WTC11 (cell line): ENCODE measurements around the gene STUM. TPM values are rescaled to one million over a fixed set of nuclear protein-coding genes. Genes with fewer than 3 reads are reported as not detected.

Experiments used
- ATAC-seq: fragments of 200-7000 bp; cut with Tn5 transposase; 2 replicates; pipeline ENCODE4 v1.10.0; 2021; ENCODE audit warnings: mild to moderate bottlenecking, moderate library complexity
- CTCF ChIA-PET: fragments of 300-600 bp; sonication (Branson Sonifier 250); formaldehyde crosslinking; loops from one replicate; lab custom pipeline; 2021; ENCODE audit warnings: antibody characterized with exemption; lab: Charles Lee
- POLR2A ChIA-PET: fragments of 350-600 bp; sonication (Branson Sonifier 250); formaldehyde crosslinking; loops from one replicate; lab custom pipeline; 2021; ENCODE audit warnings: antibody characterized with exemption; lab: Charles Lee
- DNase-seq: peaks from one replicate; pipeline ENCODE4 v3.0.0; 2021; ENCODE audit warnings: low spot score
- H3K27ac Mint-ChIP-seq: 2 replicates; pipeline ENCODE4 v1.8.0; 2021; ENCODE audit warnings: mixed read lengths
- H3K27me3 Mint-ChIP-seq: 2 replicates; pipeline ENCODE4 v1.8.0; 2021; ENCODE audit warnings: low read depth, mild to moderate bottlenecking, moderate library complexity, mixed read lengths
- H3K36me3 Mint-ChIP-seq: 2 replicates; pipeline ENCODE4 v1.8.0; 2021; ENCODE audit warnings: mixed read lengths
- H3K4me1 Mint-ChIP-seq: 2 replicates; pipeline ENCODE4 v1.8.0; 2022; ENCODE audit warnings: mixed read lengths
- H3K4me3 Mint-ChIP-seq: 2 replicates; pipeline ENCODE4 v1.8.0; 2021; ENCODE audit warnings: mild to moderate bottlenecking, moderate library complexity, mixed read lengths
- H3K9me3 Mint-ChIP-seq: 2 replicates; pipeline ENCODE4 v1.8.0; 2021; ENCODE audit warnings: mixed read lengths
- AFF4 ChIP-seq: sonication (generic); formaldehyde crosslinking; IDR thresholded peaks from 2 replicates; pipeline ENCODE4 v1.8.1; 2023; ENCODE audit warnings: mild to moderate bottlenecking, missing genetic modification reagents, borderline replicate concordance
- ATF2 ChIP-seq: sonication (generic); formaldehyde crosslinking; IDR thresholded peaks from 2 replicates; pipeline ENCODE4 v1.8.1; 2022; ENCODE audit warnings: low read depth, missing genetic modification reagents, borderline replicate concordance
- CDX4 ChIP-seq: fragments of 250-450 bp; sonication (Bioruptor Pico); IDR thresholded peaks from 2 replicates; pipeline ENCODE4 v1.9.0; 2021; ENCODE audit warnings: moderate library complexity, mild to moderate bottlenecking, inconsistent platforms, borderline replicate concordance
- CTCF ChIP-seq: fragments of 200-600 bp; IDR thresholded peaks from 2 replicates; pipeline ENCODE4 v1.8.0; 2022; ENCODE audit warnings: antibody characterized with exemption
- ERG ChIP-seq: fragments of 250-450 bp; sonication (Bioruptor Pico); IDR thresholded peaks from 2 replicates; pipeline ENCODE4 v1.8.0; 2021; ENCODE audit warnings: mild to moderate bottlenecking
- MXD4 ChIP-seq: fragments of 250-450 bp; sonication (Bioruptor Pico); IDR thresholded peaks from 2 replicates; pipeline ENCODE4 v1.8.0; 2021; ENCODE audit warnings: mild to moderate bottlenecking, moderate library complexity, borderline replicate concordance
- MYBL2 ChIP-seq: sonication (generic); formaldehyde crosslinking; IDR thresholded peaks from 2 replicates; pipeline ENCODE4 v1.8.1; 2023; ENCODE audit warnings: mild to moderate bottlenecking, moderate library complexity, missing genetic modification reagents
- OVOL2 ChIP-seq: fragments of 250-450 bp; sonication (Bioruptor Pico); IDR thresholded peaks from 2 replicates; pipeline ENCODE4 v1.9.0; 2021; ENCODE audit warnings: mild to moderate bottlenecking, borderline replicate concordance
- PRDM15 ChIP-seq: sonication (generic); formaldehyde crosslinking; IDR thresholded peaks from 2 replicates; pipeline ENCODE4 v1.8.0; 2022; ENCODE audit warnings: missing genetic modification reagents
- TCF7 ChIP-seq: sonication (generic); formaldehyde crosslinking; IDR thresholded peaks from 2 replicates; pipeline ENCODE4 v1.8.0; 2022; ENCODE audit warnings: mild to moderate bottlenecking, low read depth, missing genetic modification reagents, moderate library complexity
- TP53 ChIP-seq: sonication (generic); formaldehyde crosslinking; IDR thresholded peaks from 2 replicates; pipeline ENCODE4 v1.8.1; 2023; ENCODE audit warnings: mild to moderate bottlenecking, missing genetic modification reagents
- ZBTB21 ChIP-seq: sonication (generic); formaldehyde crosslinking; IDR thresholded peaks from 2 replicates; pipeline ENCODE4 v1.8.1; 2023; ENCODE audit warnings: mild to moderate bottlenecking, missing genetic modification reagents, borderline replicate concordance
- ZNF121 ChIP-seq: sonication (generic); formaldehyde crosslinking; IDR thresholded peaks from 2 replicates; pipeline ENCODE4 v1.8.0; 2023; ENCODE audit warnings: missing genetic modification reagents
- total RNA-seq: library from RNA; stranded (reverse); gene quantifications from 3 replicates; pipeline ENCODE4 v1.2.3, GENCODE V29; 2021

STUM gene
- total RNA-seq, 1 experiment from 2014 or later = 2.5 TPM

- H3K27ac Mint-ChIP-seq = no peak overlapping the region
- ATAC-seq (no peak), DNase-seq (no peak)
- ChIA-PET POLR2A (no interaction called here), CTCF (interaction anchor here (0.8 to 1.2 kb wide), 3 partner anchors 15 to 84 kb away, joined by 3 read pairs; no protein-coding TSS in a partner anchor)
- peaks cover 21% of the 10 kb centered on the region for H3K27me3 Mint-ChIP-seq
- TF ChIP-seq AFF4 (CRISPR knock-in tag) (no peak), ZBTB21 (CRISPR knock-in tag) (no peak), CDX4 (CRISPR knock-in tag) (no peak), TP53 (CRISPR knock-in tag) (no peak), ERG (CRISPR knock-in tag) (no peak), MYBL2 (no peak), PRDM15 (CRISPR knock-in tag) (no peak), ZNF121 (CRISPR knock-in tag) (no peak), MXD4 (CRISPR knock-in tag) (no peak), OVOL2 (no peak), TCF7 (no peak), CTCF (no peak), ATF2 (no peak)
- H3K4me3 Mint-ChIP-seq = no peak overlapping the region
- H3K36me3 Mint-ChIP-seq = no peaks in the 10 kb centered on the region
- peaks cover 4% of the 10 kb centered on the region for H3K4me1 Mint-ChIP-seq
- H3K9me3 Mint-ChIP-seq = no peaks in the 10 kb centered on the region
Measured at GRCh38 chr1:226541231-226541630, 7.3 kb upstream of the STUM start.
